IPS DF 19.7 (cell line): ENCODE data around the gene HEXIM2.
A peak's percentile ranks its signal among the peaks of the same experiment; 100 is the strongest.

Experiments
- DNase-seq: peaks from one replicate; pipeline ENCODE4 v3.0.0-alpha.2; 2013; ENCODE audit warnings: low read depth, low spot score

HEXIM2 gene

DNA sequence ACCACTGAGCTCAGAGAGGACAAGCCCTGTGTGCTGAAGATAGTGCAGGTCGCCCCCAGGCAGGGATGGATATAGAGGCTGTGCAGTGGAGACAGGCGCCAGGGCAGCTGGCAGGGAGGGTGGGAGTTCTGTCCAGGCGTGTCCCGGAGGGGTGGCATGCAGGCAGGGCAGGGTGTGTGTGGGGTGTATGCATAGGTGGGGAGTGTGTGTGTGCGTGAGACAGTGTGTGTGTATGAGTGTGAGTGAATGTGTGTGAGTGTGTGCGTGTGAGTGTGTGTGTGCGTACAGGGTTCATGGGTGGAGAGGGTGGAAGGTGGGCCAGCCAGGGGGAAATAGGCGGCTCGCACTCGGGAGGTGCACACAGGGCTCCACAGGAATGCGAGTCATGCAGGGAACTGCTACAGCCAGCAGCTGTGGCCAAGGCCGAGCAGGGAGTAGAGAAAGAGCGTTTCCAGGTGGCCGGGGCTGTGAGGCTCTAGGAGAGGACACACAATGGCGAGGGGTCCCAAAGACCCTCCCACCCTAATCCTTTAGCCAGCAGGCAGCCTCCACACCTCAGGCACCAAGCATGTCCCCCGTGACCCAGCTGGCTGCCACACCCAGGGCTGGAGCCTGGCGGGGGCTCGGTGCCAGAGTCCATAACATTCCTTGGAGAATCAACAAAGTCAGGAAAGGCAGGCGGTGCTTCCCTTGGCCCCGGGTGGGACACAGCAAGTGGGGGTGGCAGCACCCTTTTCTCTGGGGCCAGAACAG, 34.0 kb upstream of the HEXIM2 start:
- DNase-seq, result no peak

DNA sequence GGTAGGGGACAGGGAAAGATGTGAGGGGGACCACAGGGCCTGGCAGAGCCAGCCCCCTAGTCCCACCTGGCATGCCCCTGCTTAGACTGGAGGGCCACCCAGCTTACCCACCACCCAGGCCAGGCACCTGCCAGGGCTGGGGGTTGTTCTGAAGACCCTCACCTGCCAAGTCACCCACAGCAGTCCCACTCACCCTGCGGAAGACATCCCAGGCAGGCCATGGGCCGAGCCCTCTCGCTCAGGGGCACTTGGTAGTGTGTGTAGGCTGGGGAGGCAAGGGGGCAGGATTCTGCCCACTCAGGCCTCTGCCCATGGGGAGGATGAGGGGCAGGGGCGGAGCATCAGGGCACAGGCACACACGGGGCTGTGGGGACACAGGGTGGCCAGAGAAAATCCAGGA, 33.3 kb upstream of the HEXIM2 start:
- no peak for DNase-seq

DNA sequence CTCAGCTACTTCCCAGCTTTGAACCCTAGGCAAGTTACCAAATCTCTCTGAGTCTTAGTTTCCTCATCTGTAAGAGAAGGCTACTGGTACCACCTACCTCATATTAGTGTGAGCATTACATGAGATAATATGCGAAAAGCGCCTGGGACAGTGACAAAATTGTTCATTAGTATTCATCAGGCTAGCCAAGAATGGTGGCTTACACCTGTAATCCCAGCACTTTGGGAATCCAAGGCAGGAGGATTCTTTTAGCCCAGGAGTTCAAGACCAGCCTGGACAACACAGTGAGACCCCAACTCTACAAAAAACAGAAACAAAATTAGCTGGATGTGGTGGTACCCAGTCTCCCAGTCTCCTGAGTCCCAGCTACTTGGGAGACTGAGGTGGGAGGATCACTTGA, 32.7 kb upstream of the HEXIM2 start:
- DNase-seq, result no peak

DNA sequence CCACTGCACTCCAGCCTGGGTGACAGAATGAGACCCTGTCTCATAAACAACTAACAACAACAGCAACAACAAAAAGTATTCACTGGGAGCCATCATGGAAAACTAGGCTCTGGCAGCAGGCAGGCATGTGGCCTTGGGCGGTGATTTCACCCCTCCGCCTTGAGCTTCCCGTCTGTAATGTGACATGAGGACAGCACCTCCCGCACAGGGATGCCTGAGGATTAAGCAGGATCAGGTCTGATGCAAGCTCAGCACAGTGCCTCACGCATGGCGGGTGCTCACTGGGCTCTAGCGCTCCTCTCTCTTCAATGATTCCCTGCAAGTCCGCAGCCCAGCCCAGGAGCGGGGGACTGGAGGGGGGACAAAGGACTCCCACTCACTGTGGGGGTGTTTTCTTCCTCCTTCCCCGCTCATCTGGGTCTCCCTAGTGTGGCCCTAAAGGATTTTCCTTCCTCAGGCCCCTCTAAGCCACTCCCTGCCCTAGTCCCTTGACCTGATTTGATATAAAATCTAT, 32.2 kb upstream of the HEXIM2 start:
- no peak for DNase-seq

DNA sequence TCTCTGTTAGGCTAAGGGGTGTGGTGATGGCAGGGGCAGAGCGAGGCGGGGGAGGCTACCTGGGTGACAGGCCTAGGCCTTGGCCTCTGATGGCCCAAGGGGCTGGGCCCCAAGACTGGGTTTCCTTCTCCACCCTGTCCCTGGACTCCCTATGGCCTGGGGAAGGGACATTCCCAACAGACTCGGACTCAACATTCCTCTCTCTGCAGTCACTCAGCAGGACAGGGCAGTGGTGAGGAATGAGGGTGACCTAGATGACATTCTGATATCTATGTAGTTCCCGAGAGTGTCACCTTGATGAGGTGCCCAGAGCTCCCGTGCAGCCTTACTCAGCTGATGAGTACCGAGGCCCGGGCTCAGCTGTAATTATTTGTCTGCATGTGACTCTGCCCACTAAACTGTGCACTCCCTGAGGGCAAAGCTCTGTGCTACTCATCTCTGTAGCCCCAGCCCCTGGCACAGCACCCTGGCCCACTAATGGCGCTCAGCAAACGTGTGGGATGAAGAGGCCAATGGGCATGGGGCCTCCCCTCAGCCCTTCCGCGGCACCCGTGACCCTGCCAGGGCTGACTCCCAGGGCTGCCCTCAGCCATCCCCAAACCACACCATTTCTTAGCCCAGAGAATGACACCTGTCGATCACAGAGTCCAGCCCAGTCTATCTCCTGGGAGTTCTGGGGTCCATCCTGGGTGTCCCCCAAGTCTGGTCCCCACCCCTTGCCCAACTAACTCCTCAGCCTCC, 31.6 kb upstream of the HEXIM2 start:
- no peak for DNase-seq

DNA sequence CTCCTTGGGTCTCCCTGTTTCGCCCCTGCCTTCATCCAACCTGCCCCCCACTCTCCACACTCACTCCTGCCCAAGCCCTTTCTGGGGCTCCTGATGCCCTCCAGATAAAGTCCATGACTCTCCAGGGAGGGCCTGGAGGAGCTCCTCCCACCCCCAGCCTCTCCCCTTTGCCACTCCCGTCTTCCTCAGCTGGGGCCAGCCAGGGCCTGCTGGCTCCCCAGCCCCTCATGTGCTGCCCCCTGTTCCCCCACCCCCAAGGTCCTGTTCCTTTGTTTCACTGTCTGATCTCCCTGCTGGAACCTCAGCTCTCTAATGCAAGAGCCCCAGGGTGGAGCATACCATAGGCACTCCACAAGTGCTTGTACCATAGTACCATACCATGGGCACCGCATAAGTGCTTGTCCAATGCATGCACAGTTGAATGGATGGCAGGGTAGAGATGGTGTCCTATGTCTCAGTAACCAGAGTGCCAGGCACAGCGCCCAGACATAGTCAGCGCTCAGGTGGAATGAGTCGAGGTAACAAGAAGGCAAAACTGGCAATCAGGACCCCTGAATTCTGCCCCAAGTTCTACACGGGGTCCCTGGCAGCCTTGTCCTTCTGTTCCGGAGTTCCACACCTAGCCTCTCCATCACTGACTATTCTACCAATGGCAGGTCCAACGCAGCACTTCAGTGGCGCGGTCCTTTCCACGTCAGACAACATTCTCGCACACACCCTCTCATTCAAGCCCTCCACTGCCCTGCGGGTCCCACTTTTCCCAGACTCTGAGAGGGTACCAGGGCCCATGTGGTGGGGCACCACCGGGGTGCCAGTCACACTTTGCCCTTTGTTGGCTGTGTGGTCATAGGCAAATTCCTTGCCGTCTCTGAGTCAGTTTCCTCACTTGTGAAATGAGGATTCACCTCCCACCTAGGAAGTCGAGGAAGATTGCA, 30.7 kb upstream of the HEXIM2 start:
- DNase-seq, result no peak

DNA sequence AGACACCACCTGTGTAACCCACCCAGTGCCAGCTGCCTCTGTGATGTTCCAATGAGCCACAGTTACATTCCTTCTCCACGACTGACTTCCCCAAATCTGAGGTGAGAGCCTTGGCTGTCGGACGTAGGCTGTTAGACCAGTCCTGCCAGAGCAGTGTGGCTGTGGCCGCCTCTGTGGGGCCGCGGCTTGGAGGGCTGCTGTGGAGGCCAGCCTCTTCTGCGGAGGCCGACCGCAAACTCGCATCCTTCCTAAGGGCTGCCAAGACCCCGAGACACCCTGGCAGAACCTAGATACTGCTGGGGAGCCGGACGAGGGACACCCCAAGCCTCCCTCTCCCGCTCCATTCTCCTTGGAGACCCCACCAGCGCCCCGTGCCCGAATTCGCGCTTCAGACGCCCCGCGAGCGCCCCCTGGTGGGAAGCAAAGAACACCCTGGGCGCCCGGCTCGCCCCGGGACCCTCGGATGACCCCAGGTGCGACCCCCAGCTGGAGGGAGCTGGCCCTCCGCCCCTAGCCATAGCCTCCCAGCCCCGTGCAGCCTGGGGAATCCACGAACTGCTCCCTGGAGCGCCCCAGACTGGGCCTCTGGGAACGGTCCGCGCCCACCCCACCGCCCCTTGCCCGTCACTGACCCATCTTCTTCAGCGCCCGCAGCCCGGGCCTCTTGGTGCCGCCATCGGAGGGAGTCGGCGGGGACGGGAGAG, 29.9 kb upstream of the HEXIM2 start:
- DNase-seq, result no peak

DNA sequence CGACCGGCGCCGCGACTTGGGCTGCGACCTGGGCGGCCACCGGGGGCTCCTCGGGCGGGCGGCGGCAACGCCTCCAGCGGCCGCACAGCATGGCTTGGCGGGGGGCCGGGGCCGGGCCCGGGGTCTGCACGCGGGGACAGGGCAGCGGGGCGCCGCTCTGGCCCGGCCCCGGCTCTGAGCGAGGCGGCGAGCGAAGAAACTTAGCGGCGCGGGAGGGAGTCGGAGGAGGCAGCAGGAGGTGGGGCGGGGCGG, 29.4 kb upstream of the HEXIM2 start, which contains the start of gene PLCD3:
TSS of gene PLCD3 (minus strand) at position 196 of the 252 bp plus-strand sequence. CDS start at position 91, 105 bp downstream.
- no peak for DNase-seq

DNA sequence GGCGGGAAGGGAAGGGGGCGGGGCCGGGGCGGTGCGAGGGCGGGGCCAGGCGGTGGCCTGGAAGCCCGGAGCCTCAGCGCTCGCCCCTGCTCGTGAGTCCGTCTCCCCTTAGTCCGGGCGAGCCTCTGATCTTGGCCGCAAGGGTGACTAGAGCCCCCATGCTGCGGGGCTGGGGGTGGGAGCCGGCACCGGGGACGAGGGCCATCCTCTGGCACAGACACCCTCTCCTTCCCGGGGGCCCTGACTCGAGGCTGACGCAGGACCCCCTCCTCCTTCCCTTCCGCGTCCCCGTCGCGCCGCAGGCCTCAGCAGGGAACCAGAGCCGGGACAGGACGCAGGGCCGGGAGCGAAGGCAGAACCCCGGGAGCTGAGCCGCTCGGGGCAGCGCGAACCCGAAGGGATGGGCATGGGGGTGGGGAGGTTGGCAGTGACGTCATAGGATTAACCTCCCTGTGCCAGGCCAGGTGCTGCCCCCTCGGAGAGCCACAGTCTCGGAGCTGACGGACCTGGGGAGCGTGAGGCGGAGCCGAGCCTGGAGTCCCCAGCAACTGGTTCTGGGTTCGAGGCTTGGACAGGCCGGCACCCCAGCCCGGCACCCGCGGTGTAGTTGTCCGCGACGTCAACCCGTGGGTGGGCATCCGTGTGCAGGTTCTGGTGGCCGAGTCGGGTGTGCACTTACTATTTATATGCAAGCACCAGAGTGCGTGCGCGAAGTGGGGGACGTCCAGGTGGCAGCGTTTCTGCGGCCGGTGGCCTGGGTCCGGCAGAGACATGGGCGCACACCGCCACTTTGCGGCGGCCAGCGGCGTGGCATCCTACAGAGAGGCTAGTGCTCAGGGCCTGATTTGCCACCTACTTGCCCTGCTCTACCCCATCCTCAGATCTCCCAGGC, 28.9 kb upstream of the HEXIM2 start:
- DNase-seq, result no peak

DNA sequence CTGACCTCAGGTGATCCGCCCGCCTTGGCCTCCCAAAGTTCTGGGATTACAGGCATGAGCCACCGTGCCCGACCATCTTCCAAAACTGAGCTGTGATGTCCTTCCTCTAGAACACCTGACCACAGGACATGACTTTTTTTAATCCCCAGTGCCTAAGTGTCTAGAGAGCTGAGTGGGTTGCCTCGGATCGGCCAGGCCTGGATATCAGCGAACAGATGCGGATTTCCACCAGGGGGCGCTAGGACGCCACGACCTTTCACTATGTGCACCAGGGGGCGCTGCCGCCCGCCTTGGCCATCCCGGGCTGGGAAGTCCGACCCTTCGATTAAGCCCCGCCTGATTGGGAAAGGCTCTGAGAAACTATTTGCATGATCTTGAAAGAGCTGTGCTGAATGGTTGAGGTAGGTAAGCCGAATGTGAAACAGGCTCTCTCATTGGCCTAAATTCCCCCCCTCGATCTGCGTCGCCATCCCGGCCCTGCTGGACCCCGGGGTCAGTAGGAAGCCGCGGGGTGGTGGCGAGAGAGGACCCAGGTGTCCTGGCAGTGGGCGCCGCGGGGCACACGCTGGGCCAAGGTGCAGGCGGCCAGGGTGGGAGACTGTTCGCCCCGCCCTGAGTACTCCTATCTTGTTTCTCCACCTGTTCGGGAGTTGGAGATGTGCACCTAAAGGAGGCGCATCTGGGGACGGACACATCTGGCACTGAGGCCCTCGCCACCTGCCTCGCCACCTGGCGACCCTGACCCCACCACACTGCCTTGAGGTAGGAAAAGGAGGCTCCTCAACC, 26.3 kb upstream of the HEXIM2 start, which contains the start of gene ACBD4:
TSS of gene ACBD4 (plus strand) at position 496 of the 786 bp plus-strand sequence. CDS start 458 bp downstream, outside the sequence.
- peak; percentile 95 for DNase-seq

DNA sequence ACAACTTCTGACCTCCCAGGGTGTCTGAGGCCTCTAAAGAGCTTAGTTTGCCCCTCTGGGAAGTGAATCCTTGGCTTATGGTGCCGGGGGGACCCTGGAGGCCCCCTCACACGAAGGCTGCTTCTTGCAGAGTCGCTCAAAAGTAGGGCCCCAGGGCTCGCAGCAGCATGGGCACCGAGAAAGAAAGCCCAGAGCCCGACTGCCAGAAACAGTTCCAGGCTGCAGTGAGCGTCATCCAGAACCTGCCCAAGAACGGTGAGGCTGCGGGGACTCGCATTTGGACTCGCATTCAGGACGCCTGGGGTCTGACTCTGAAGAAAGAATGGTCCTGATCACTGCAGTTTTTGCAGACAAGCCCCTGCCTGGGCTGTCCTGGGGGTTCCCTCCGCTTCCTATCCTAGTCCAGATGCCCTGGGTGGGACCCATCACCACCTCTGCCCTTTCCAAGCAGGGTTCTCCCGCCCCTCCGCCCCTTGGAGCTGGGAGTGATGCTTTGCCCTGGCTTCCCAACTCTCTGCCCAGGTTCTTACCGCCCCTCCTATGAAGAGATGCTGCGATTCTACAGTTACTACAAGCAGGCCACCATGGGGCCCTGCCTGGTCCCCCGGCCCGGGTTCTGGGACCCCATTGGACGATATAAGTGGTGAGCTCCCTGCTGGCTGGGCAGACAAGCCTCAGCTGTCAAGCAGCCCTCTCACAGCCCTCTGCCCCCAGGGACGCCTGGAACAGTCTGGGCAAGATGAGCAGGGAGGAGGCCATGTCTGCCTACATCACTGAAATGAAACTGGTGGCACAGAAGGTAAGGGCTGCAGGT, 25.5 kb upstream of the HEXIM2 start:
- no peak for DNase-seq

DNA sequence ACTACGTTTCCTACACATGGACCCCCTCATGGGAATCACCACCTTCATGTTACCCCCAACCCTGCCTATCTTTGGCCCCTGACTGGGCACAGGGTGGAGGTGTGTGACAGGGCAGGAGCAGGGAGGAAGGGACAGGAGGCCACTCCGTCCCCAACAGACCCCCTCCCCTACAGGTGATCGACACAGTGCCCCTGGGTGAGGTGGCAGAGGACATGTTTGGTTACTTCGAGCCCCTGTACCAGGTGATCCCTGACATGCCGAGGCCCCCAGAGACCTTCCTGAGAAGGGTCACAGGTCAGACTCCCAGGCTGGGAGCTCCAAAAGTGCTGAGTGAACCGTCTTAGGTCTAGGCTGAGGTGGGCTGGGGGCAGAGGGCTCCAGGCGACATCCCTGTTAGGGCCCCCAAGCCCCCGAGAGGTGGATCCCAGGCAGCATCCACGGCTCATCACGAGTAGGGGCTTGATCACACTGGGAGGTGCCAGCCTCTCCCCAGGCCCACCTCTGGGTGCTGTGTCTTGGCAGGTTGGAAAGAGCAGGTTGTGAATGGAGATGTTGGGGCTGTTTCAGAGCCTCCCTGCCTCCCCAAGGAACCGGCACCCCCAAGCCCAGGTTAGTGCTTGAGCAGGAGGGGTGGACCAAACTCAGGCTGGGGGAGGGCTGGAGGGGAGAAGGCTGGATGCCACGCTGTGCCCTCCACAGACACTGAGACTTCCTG, 24.7 kb upstream of the HEXIM2 start:
- DNase-seq, result no peak

DNA sequence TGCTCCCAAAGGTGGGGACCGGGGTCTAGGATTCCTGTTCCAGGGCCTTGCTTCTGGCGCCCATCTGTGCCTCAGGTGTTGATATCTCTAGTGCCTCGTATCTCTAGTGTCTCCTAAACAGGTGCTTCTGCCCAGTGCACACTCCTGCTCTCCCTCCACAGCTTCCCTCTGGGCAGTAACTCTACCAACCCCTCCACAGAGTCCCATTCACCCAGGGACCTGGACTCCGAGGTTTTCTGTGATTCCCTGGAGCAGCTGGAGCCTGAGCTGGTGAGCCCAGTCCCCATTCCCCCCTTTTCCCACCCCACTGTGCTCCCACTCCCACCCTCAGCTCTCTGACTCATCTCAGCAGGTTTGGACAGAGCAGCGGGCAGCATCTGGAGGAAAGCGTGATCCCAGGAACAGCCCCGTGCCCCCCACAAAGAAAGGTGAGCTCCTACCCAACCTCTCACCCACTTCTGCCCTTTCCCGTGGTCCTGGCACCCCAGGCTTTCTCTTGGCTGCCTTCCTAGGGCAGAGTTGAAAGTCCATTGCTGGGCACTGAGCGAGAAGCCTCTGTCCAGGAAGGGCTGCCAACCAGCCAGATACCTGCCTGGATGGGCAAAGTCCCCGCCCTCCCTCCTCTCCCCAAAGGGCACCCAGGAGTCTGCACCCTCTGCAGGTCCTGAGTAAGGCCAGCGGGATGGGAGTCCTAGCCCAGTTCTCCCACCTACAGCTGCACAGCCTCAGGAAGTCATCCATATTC, 23.9 kb upstream of the HEXIM2 start:
- DNase-seq, result no peak

DNA sequence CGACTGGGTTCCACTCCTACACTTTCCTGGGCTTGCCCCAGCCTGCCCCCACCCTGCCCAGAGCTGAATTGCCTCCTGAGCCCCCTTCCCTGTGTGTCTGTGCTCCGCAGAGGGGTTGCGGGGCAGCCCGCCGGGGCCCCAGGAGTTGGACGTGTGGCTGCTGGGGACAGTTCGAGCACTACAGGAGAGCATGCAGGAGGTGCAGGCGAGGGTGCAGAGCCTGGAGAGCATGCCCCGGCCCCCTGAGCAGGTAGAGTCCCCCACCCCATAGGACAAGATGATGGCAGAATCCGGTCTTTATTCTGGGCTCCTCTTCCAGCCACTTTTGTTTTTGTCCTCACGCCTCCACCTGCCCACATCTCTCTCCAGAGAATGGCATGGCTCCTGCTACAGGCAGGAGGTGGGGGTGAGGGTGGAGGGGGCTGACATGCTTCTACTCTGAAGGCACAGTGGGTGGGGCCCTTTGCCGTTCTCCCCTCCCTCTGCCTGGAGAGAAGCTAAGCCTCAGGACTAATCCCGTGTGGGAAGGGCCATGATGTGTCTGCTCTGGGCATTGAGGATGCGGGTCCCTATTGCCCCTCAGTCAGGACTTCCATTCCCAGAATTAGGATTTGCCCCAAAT, 22.7 kb upstream of the HEXIM2 start:
- no peak for DNase-seq

DNA sequence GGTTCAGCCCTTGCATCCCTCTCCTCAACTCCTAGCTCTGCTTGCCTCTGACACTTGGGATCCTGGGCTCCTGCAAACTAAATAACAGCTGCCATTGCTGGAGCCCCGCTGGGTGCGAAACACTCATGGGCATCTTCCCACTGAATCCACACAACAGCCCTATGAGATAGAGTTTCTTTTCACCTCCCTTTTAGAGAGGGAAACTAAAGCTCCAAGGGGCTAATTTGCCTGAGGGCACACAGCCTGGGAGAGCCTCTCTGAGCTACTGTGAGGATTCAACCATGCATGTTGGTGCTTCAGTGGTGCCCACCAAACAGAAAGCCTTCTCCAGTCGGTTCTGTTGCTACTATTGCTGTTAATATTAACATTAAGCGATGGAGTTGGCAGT, 22.1 kb upstream of the HEXIM2 start:
- DNase-seq, result no peak

DNA sequence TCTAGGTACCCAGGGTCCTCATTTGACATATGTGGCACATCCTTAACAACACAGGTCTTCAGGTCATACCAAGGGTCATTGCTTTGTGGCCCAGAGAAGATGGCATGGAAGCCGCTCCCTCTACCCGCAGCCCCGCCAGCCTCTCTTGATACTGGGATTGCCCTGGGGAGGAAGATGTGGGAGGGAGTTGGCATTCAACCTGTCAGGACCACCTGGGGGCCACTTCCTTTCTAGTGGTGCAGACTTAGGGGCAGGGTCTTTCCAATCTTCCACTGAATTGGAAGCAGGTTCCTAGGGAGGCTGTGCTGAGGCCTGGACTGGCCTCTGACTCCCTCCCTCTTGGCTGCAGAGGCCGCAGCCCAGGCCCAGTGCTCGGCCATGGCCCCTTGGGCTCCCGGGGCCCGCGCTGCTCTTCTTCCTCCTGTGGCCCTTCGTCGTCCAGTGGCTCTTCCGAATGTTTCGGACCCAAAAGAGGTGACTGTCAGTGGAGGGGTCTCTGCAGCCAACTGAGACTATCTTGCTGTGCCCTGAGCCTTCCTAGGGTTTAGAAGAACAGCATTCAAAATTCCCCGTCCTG, 18.5 kb upstream of the HEXIM2 start:
- DNase-seq, result no peak
